ENCODE data around the gene AP2A2. TPM values are rescaled to one million over a fixed set of nuclear protein-coding genes. Genes with fewer than 3 reads are reported as not detected.

Gene AP2A2
- total and polyA plus RNA-seq, 11 donors, result 20.4 to 71.4 (median 36.5) TPM

DNA sequence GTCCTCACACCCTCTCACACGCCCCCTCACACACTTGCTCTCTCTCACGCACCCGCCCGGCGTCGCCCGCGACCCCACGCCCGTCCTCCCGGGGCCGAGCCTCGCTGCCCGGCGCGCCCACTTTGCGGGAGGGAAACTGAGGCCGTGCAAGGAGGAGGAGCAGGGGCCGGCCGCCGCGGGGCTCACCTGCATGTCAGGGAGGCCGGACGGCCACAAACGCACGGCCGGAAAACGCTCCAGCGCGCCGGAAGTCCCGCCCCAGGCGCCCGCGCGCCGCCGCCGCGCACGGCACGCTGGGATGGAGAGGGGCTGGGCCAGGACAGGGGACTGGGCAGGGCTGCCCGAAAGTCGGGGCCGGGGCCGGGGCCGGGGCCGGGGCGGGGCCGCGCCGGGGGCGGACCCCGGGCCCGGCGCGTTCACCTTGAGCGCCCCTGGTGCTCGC, 15.1 kb upstream of the AP2A2 start, which contains the start of gene CHID1:
Gene CHID1 (minus strand): TSS at position 222 of the 442 bp plus-strand sequence. CDS start 5,994 bp downstream, outside the sequence.
- peaks cover 0 to 24% (median 13%) of the 10 kb centered on the region in 12 donors for H3K4me1 ChIP-seq
- H3K9me3 ChIP-seq, result no peaks in the 10 kb centered on the region
- ATAC-seq (peak; percentile 84 to 97 (median 96)), DNase-seq (peak; percentile 89 to 94 (median 89))
- H3K27ac ChIP-seq, result peak within 1 kb of the TSS; percentile 79 to 99 (median 95)
- peak within 1 kb of the TSS; percentile 39 to 98 (median 92) for H3K4me3 ChIP-seq
- TF ChIP-seq, protein P1, sequence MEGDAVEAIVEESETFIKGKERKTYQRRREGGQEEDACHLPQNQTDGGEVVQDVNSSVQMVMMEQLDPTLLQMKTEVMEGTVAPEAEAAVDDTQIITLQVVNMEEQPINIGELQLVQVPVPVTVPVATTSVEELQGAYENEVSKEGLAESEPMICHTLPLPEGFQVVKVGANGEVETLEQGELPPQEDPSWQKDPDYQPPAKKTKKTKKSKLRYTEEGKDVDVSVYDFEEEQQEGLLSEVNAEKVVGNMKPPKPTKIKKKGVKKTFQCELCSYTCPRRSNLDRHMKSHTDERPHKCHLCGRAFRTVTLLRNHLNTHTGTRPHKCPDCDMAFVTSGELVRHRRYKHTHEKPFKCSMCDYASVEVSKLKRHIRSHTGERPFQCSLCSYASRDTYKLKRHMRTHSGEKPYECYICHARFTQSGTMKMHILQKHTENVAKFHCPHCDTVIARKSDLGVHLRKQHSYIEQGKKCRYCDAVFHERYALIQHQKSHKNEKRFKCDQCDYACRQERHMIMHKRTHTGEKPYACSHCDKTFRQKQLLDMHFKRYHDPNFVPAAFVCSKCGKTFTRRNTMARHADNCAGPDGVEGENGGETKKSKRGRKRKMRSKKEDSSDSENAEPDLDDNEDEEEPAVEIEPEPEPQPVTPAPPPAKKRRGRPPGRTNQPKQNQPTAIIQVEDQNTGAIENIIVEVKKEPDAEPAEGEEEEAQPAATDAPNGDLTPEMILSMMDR (IDR thresholded peaks at IDR 0.05), result peak in 2 of 12 donors; percentile 4 to 16
- TF ChIP-seq POLR2A (IDR thresholded peaks at IDR 0.05), result peak in 1 of 2 donors; percentile 59
- H3K36me3 ChIP-seq, result peaks cover 0 to 5% (median 0%) of the 10 kb centered on the region in 9 donors
- WGBS, 4 donors, result 0 to 1% (median 1%) methylated on average over 28 to 59 of the region's 59 CpGs
- intact Hi-C loops (cut with DNase I), result loop anchor here in 2 of 10 donors (1.0 to 5.0 kb wide), 3 partner anchors 64 to 113 kb away; partner anchors contain the start of genes PIDD1 (in 1 of the 2), RPLP2 (in 1 of the 2) and SLC25A22 (in 1 of the 2)
- H3K27me3 ChIP-seq, result no peaks in the 10 kb centered on the region

DNA sequence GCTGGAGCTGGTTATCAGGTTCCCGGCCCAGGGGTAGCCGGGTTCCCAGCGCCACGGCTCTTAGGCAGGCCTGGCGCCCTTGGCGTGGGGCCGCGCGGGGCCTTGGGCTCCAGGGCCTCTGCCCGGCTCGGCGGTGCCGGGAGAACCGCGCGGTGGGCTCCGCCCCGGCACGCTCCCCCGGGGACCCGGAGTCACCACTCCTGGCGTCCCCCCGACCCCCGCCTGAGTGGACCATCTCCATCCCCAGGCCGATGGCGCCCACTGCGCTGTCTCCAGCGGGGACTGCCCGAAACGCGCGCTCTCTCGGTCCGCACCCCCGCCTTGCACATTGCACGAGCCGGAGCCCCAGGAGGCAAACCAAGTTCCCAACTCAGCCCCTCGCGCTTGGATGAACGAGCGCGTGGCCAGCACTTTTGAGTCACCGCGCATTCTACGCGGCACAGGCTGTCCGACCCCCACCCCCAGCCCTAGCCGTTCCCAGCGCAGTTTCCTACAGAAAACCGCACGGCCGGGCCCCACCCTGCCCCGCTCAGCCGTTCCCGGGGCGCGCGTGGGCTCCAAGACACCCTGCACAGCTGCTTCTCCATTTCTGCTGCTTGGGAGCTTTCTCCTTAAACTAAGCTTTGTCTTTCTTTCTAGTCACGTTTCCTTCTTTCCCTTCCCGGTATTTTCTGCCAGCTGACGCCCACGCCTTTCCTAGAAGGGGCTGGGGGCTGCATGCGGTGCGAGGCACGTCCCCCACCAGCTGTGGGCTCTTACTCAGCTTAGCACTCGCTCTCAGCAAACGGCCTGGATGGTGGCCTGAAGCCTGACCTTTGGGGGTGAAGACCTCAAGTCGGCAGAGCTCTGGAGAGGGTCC, 14.4 kb upstream of the AP2A2 start:
- Histone ChIP-seq H3K36me3 (peaks cover 0 to 5% (median 0%) of the 10 kb centered on the region in 9 donors), H3K4me3 (peak overlapping the region; percentile 39 to 98 (median 92)), H3K27me3 (no peaks in the 10 kb centered on the region), H3K4me1 (peaks cover 0 to 27% (median 13%) of the 10 kb centered on the region in 12 donors), H3K27ac (peak overlapping the region; percentile 79 to 99 (median 95)), H3K9me3 (no peaks in the 10 kb centered on the region)
- ATAC-seq (peak; percentile 22 to 44 (median 32)), DNase-seq (peak; percentile 46 to 81 (median 54))
- WGBS, 4 donors, result 4 to 10% (median 6%) methylated on average over 31 to 68 of the region's 68 CpGs
- TF ChIP-seq POLR2A (IDR thresholded peaks at IDR 0.05), result peak in 1 of 2 donors; percentile 16
- TF ChIP-seq, protein P1 (IDR thresholded peaks at IDR 0.05), result peak in 4 of 12 donors; percentile 1 to 23 (median 12)
- intact Hi-C loops (cut with DNase I), result loop anchor here in 2 of 10 donors (5.0 kb wide), 2 partner anchors 104 to 114 kb away; partner anchors contain the start of genes PIDD1 (in 1 of the 2), RPLP2 (in 1 of the 2) and SLC25A22 (in 1 of the 2)

DNA sequence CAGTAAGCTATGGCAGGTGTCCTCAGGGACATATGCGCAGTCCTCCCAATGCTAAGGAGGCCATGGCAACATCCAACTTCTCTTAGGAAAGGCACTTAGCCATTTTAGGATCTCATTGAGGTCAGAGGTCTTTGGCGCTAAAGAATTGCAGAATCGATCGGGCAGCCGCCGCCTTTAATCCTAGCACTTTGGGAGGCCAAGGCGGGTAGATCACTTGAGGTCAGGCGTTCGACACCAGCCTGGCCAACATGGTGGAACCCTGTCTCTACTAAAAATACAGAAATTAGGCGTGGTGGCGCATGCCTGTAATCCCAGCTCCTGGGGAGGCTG, 13.8 kb upstream of the AP2A2 start:
- no peak for ATAC-seq
- WGBS, 4 donors, result 95 to 97% (median 96%) methylated on average over 10 to 11 of the region's 11 CpGs
- no peak for DNase-seq
- intact Hi-C loops (cut with DNase I), result loop anchor here in 2 of 10 donors (5.0 kb wide), 2 partner anchors 105 to 115 kb away; partner anchors contain the start of genes PIDD1 (in 1 of the 2), RPLP2 (in 1 of the 2) and SLC25A22 (in 1 of the 2)
- Histone ChIP-seq H3K4me3 (peak overlapping the region in 7 of 12 donors; percentile 79 to 98 (median 95)), H3K27ac (peak overlapping the region in 6 of 12 donors; percentile 79 to 99 (median 96)), H3K36me3 (peaks cover 0 to under 1% (median 0%) of the 10 kb centered on the region in 9 donors), H3K27me3 (no peaks in the 10 kb centered on the region), H3K4me1 (peaks cover 0 to 29% (median 13%) of the 10 kb centered on the region in 12 donors), H3K9me3 (no peaks in the 10 kb centered on the region)
- TF ChIP-seq, protein P1 (IDR thresholded peaks at IDR 0.05), result no peak
- no peak for TF ChIP-seq POLR2A (IDR thresholded peaks at IDR 0.05)
